Gastrocnemius medialis (tissue), 4 donors: Measurements from ENCODE around the gene NDUFS8. TPM values are rescaled to one million over a fixed set of nuclear protein-coding genes. Genes with fewer than 3 reads are reported as not detected.

Experiments used
- ATAC-seq, 2 donors: fragments of 150-250 bp; one replicate each; pipeline ENCODE4 v1.9.1; 2016
- DNase-seq, 2 donors: peaks; one replicate each; pipeline ENCODE4 v3.0.0-alpha.2; 2019
- H3K27ac ChIP-seq, 4 donors: fragments of 200-600 bp; sonication (generic); 1 replicate in 1 of 4; 2 replicates in 3 of 4; pipeline ENCODE4 v1.5.1; 2016 to 2018; ENCODE audit warnings: mild to moderate bottlenecking in 2 of 4, moderate library complexity in 1 of 4
- H3K27me3 ChIP-seq, 3 donors: fragments of 200-600 bp; sonication (generic) in 2 of 3; 1 replicate in 1 of 3; 2 replicates in 2 of 3; pipeline versions ENCODE4 v1.5.1 to v1.6.0; 2016 to 2019; ENCODE audit warnings: mild to moderate bottlenecking in 1 of 3, moderate library complexity in 1 of 3
- H3K36me3 ChIP-seq, 2 donors: fragments of 200-600 bp; sonication (generic) in 1 of 2; one replicate each; pipeline ENCODE4 v1.5.1; 2017 to 2018
- H3K4me1 ChIP-seq, 2 donors: fragments of 200-600 bp; sonication (generic) in 1 of 2; one replicate each; pipeline ENCODE4 v1.5.1; 2016 to 2017; ENCODE audit warnings: mild to moderate bottlenecking in 2 of 2
- H3K4me3 ChIP-seq, 4 donors: fragments of 200-600 bp; sonication (generic) in 3 of 4; 1 replicate in 1 of 4; 2 replicates in 3 of 4; pipeline ENCODE4 v1.5.1; 2016 to 2019; ENCODE audit warnings: mild to moderate bottlenecking in 2 of 4
- H3K9me3 ChIP-seq, 3 donors: fragments of 200-600 bp; sonication (generic) in 2 of 3; 1 replicate in 1 of 3; 2 replicates in 2 of 3; pipeline ENCODE4 v1.5.1; 2016 to 2019
- CTCF ChIP-seq, 5 experiments: fragments of 450-650 bp in 3 of 5; fragments of 200-600 bp in 2 of 5; sonication (generic) in 2 of 5; IDR thresholded peaks in 4 of 5; conservative IDR thresholded peaks in 1 of 5; 1 replicate in 4 of 5; 2 replicates in 1 of 5; pipeline ENCODE4 v1.5.1; 2016 to 2019; ENCODE audit warnings: antibody characterized with exemption in 5 of 5, mild to moderate bottlenecking in 3 of 5, moderate library complexity in 3 of 5
- POLR2A ChIP-seq, 2 donors: fragments of 450-650 bp; IDR thresholded peaks; one replicate each; pipeline ENCODE4 v1.6.1; 2017; ENCODE audit warnings: antibody characterized with exemption in 2 of 2, mild to moderate bottlenecking in 2 of 2, moderate library complexity in 2 of 2
- in situ Hi-C, 4 donors: fragments of 200-750 bp; cut with MboI; loops; one replicate each; pipeline versions ENCODE4 v1.15.0 to v1.8.0; 2017; ENCODE audit warnings: low sequenced_read_pairs in 4 of 4
- intact Hi-C: fragments of 100-400 bp; cut with DNase I; formaldehyde crosslinking; loops from one replicate; pipeline ENCODE4 v1.15.1; 2023; ENCODE audit warnings: low total_unique reads
- total RNA-seq, 4 donors: library from RNA; depleted of rRNA; stranded (reverse); fragments of >200 nt; gene quantifications; one replicate each; pipeline versions ENCODE4 v1.1.0 to v1.2.3, GENCODE V29; 2016

The NDUFS8 gene
- total RNA-seq, 4 donors from 2014 or later: 242 to 432 (median 307) TPM

GRCh38 chr11:68007498-68008380 is 22.7 kb upstream of the NDUFS8 start:
- TF ChIP-seq POLR2A (IDR thresholded peaks at IDR 0.05) (no peak), CTCF (IDR thresholded peaks at IDR 0.05 in 4 of 5, conservative IDR thresholded peaks at IDR 0.05 in 1 of 5) (no peak)
- H3K27ac ChIP-seq: no peak overlapping the region
- no peaks in the 10 kb centered on the region for H3K9me3 ChIP-seq
- ATAC-seq (no peak), DNase-seq (no peak)
- no peak overlapping the region for H3K4me3 ChIP-seq
- peaks cover 7 to 18% of the 10 kb centered on the region in 2 donors for H3K4me1 ChIP-seq
- peaks cover 0 to 4% (median 0%) of the 10 kb centered on the region in 3 donors for H3K27me3 ChIP-seq
- H3K36me3 ChIP-seq: no peaks in the 10 kb centered on the region
- in situ Hi-C loops (no loop called here), intact Hi-C loops (no loop called here)

- Histone ChIP-seq H3K4me3 (no peak overlapping the region), H3K36me3 (no peaks in the 10 kb centered on the region), H3K27ac (no peak overlapping the region), H3K9me3 (no peaks in the 10 kb centered on the region), H3K4me1 (peaks cover 7 to 18% of the 10 kb centered on the region in 2 donors), H3K27me3 (peaks cover 0 to 4% (median 0%) of the 10 kb centered on the region in 3 donors)
- intact Hi-C loops: no loop called here
- no peak for TF ChIP-seq POLR2A (IDR thresholded peaks at IDR 0.05)
- no peak for TF ChIP-seq CTCF (IDR thresholded peaks at IDR 0.05 in 4 of 5, conservative IDR thresholded peaks at IDR 0.05 in 1 of 5)
- DNase-seq: no peak
- no peak for ATAC-seq
- in situ Hi-C loops: no loop called here
Observed at GRCh38 chr11:68008381-68009337, 21.8 kb upstream of the NDUFS8 start.

GRCh38 chr11:68009391-68010089 is 20.9 kb upstream of the NDUFS8 start:
- Histone ChIP-seq H3K9me3 (no peaks in the 10 kb centered on the region), H3K27ac (peak overlapping the region; percentile 73 to 79 (median 76)), H3K36me3 (no peaks in the 10 kb centered on the region), H3K4me3 (peak overlapping the region in 3 of 4 donors; percentile 33 to 39 (median 36)), H3K4me1 (peaks cover 7 to 18% of the 10 kb centered on the region in 2 donors), H3K27me3 (no peaks in the 10 kb centered on the region)
- TF ChIP-seq POLR2A (IDR thresholded peaks at IDR 0.05) (no peak), CTCF (IDR thresholded peaks at IDR 0.05 in 4 of 5, conservative IDR thresholded peaks at IDR 0.05 in 1 of 5) (no peak)
- ATAC-seq: no peak
- in situ Hi-C loops: no loop called here
- intact Hi-C loops: loop anchor here (1.0 to 2.0 kb wide), 3 partner anchors 21 to 112 kb away; partner anchors contain the start of genes CHKA, NDUFS8 and TCIRG1
- no peak for DNase-seq
